Vagina (tissue), 2 donors: ENCODE results near the gene LANCL2. TPM values are rescaled to one million over a fixed set of nuclear protein-coding genes. Genes with fewer than 3 reads are reported as not detected.
A peak's percentile ranks its signal among the peaks of the same experiment; 100 is the strongest.

Source experiments
- DNase-seq, 2 donors: peaks; one replicate each; pipeline ENCODE4 v3.0.0-alpha.2; 2017; ENCODE audit errors: extremely low spot score in 2 of 2
- H3K27ac ChIP-seq: fragments of 200-600 bp; sonication (generic); one replicate; pipeline ENCODE4 v1.5.1; 2019
- H3K27me3 ChIP-seq: fragments of 200-600 bp; sonication (generic); one replicate; pipeline ENCODE4 v1.5.1; 2019
- H3K36me3 ChIP-seq, 2 donors: fragments of 200-600 bp; sonication (generic); one replicate each; pipeline ENCODE4 v1.5.1; 2017 to 2019
- H3K4me1 ChIP-seq: fragments of 200-600 bp; sonication (generic); one replicate; pipeline ENCODE4 v1.5.1; 2019
- H3K4me3 ChIP-seq, 2 donors: fragments of 200-600 bp; sonication (generic); 1 replicate in 1 of 2; 2 replicates in 1 of 2; pipeline ENCODE4 v1.5.1; 2016 to 2019
- H3K9me3 ChIP-seq: fragments of 200-600 bp; sonication (generic); one replicate; pipeline ENCODE4 v1.5.1; 2019
- POLR2A ChIP-seq, 2 donors: fragments of 450-650 bp; IDR thresholded peaks; one replicate each; pipeline ENCODE4 v1.6.1; 2017; ENCODE audit warnings: antibody characterized with exemption in 2 of 2, mild to moderate bottlenecking in 2 of 2, moderate library complexity in 2 of 2
- POLR2AphosphoS5 ChIP-seq, 2 donors: sonication (generic); formaldehyde crosslinking; IDR thresholded peaks; one replicate each; pipeline ENCODE4 v1.9.0; 2017; ENCODE audit warnings: antibody characterized with exemption in 2 of 2, mild to moderate bottlenecking in 2 of 2, low read depth in 1 of 2; ENCODE audit not compliant: insufficient read depth in 1 of 2
- intact Hi-C: fragments of 100-400 bp; cut with DNase I; formaldehyde crosslinking; loops from one replicate; pipeline ENCODE4 v1.15.1; 2023
- total RNA-seq: library from RNA; depleted of rRNA; stranded (reverse); fragments of >200 nt; gene quantifications from one replicate; pipeline ENCODE4 v1.2.3, GENCODE V29; 2016
- TF ChIP-seq, protein P1 (sequence below), 3 experiments: fragments of 450-650 bp in 2 of 3; fragments of 200-600 bp in 1 of 3; sonication (generic) in 1 of 3; IDR thresholded peaks; one replicate each; pipeline ENCODE4 v1.5.1; 2017 to 2019; ENCODE audit warnings: antibody characterized with exemption in 3 of 3, mild to moderate bottlenecking in 2 of 3, moderate library complexity in 2 of 3

LANCL2 gene
- total RNA-seq, 1 donor from 2014 or later = 7.6 TPM

DNA sequence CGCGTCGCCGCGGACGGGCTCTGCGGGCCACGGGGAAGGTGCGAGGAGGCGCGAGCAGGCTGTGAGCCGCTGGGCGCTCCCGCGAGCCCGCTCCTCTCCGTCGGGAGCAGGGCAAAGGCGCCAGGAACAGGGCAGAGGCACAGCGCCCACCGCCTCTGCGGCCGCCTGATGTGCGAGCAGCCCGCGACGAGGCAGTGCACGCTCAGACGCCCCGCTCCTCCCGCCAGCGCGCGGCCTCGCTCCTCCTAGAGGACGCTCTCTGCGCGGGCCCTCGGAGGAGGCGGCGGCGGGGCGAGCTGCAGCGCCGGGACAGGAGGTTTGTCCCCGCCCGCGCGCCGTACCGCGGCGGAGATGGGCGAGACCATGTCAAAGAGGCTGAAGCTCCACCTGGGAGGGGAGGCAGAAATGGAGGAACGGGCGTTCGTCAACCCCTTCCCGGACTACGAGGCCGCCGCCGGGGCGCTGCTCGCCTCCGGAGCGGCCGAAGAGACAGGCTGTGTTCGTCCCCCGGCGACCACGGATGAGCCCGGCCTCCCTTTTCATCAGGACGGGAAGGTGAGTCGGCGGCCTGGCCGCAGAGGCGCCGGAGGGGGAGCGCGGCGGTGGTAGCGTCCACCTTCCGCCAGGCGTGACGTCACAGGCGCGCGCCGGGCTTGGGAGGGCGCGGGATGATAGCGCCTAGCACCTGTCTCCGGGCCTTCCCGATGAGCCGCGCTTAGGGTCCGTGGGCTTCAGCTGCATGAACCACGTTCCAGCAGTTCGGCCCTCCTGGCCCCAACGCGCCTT lies 731 bp downstream of the LANCL2 start:
- peak in 1 of 2 donors; percentile 94 for DNase-seq
- Histone ChIP-seq H3K27ac (peak overlapping the region; percentile 94), H3K4me3 (peak overlapping the region; percentile 57 to 74), H3K27me3 (no peaks in the 10 kb centered on the region), H3K36me3 (no peaks in the 10 kb centered on the region), H3K4me1 (peaks cover 20% of the 10 kb centered on the region), H3K9me3 (no peaks in the 10 kb centered on the region)
- intact Hi-C loops = loop anchor here (5.0 kb wide), 1 partner anchor 686 kb away; the partner anchor contains the start of genes CCT6A and PSPH
- TF ChIP-seq POLR2A (IDR thresholded peaks at IDR 0.05) = peak in 1 of 2 donors; percentile 64
- TF ChIP-seq POLR2AphosphoS5 (IDR thresholded peaks at IDR 0.05; ENCODE audit: insufficient read depth in 1 of 2, low read depth in 1 of 2) = peak; percentile 87 to 97
- TF ChIP-seq, protein P1, sequence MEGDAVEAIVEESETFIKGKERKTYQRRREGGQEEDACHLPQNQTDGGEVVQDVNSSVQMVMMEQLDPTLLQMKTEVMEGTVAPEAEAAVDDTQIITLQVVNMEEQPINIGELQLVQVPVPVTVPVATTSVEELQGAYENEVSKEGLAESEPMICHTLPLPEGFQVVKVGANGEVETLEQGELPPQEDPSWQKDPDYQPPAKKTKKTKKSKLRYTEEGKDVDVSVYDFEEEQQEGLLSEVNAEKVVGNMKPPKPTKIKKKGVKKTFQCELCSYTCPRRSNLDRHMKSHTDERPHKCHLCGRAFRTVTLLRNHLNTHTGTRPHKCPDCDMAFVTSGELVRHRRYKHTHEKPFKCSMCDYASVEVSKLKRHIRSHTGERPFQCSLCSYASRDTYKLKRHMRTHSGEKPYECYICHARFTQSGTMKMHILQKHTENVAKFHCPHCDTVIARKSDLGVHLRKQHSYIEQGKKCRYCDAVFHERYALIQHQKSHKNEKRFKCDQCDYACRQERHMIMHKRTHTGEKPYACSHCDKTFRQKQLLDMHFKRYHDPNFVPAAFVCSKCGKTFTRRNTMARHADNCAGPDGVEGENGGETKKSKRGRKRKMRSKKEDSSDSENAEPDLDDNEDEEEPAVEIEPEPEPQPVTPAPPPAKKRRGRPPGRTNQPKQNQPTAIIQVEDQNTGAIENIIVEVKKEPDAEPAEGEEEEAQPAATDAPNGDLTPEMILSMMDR (IDR thresholded peaks at IDR 0.05) = peak in 1 of 3 experiments; percentile 9

- Histone ChIP-seq H3K27me3 (no peaks in the 10 kb centered on the region), H3K4me3 (peak overlapping the region; percentile 57 to 74), H3K4me1 (peaks cover 20% of the 10 kb centered on the region), H3K9me3 (no peaks in the 10 kb centered on the region), H3K27ac (peak overlapping the region; percentile 94), H3K36me3 (no peaks in the 10 kb centered on the region)
- no peak for DNase-seq
- TF ChIP-seq, protein P1 (IDR thresholded peaks at IDR 0.05) = no peak
- no peak for TF ChIP-seq POLR2AphosphoS5 (IDR thresholded peaks at IDR 0.05; ENCODE audit: insufficient read depth in 1 of 2, low read depth in 1 of 2)
- TF ChIP-seq POLR2A (IDR thresholded peaks at IDR 0.05) = no peak
- intact Hi-C loops = loop anchor here (5.0 kb wide), 1 partner anchor 686 kb away; the partner anchor contains the start of genes CCT6A and PSPH
These were observed 1.4 kb downstream of the LANCL2 start for GRCh38 chr7:55366461-55367070.

DNA sequence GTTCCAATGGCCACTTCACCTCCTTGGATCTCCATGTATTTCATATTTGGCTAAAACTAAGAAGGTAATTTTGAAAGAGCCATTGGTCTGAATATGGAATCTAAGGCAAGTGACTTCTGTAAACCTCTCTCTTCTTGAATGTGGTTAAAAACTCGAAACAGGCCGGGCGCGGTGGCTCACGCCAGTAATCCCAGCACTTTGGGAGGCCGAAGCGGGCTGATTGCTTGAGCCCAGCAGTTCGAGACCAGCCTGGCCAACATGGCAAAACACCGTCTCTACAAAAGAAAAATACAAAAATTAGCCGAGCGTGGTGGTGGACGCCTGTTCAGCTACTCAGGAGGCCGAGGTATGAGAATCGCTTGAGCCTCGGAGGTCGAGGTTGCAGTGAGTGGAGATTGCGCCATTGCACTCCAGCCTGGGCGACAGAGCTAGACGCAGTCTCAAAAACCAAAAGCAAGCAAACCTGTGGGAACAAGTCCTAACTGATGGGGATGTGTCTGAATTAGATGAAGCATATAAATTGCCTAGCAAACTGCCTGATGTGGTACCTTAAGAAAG lies 2.2 kb downstream of the LANCL2 start:
- TF ChIP-seq POLR2AphosphoS5 (IDR thresholded peaks at IDR 0.05; ENCODE audit: insufficient read depth in 1 of 2, low read depth in 1 of 2) (no peak), POLR2A (IDR thresholded peaks at IDR 0.05) (no peak)
- TF ChIP-seq, protein P1 (IDR thresholded peaks at IDR 0.05) = no peak
- Histone ChIP-seq H3K27ac (peak overlapping the region; percentile 94), H3K9me3 (no peaks in the 10 kb centered on the region), H3K27me3 (no peaks in the 10 kb centered on the region), H3K4me1 (peaks cover 20% of the 10 kb centered on the region), H3K4me3 (peak overlapping the region in 1 of 2 donors; percentile 74), H3K36me3 (no peaks in the 10 kb centered on the region)
- DNase-seq = no peak
- intact Hi-C loops = loop anchor here (5.0 kb wide), 1 partner anchor 685 kb away; the partner anchor contains the start of genes CCT6A and PSPH

GRCh38 chr7:55369427-55370400 lies 4.6 kb downstream of the LANCL2 start:
- no peaks in the 10 kb centered on the region for H3K27me3 ChIP-seq
- peak overlapping the region; percentile 9 for H3K27ac ChIP-seq
- H3K4me1 ChIP-seq = peaks cover 16% of the 10 kb centered on the region
- H3K36me3 ChIP-seq = no peaks in the 10 kb centered on the region
- TF ChIP-seq, protein P1 (IDR thresholded peaks at IDR 0.05) = no peak
- TF ChIP-seq POLR2A (IDR thresholded peaks at IDR 0.05) (no peak), POLR2AphosphoS5 (IDR thresholded peaks at IDR 0.05; ENCODE audit: insufficient read depth in 1 of 2, low read depth in 1 of 2) (no peak)
- no peak overlapping the region for H3K4me3 ChIP-seq
- DNase-seq = no peak
- H3K9me3 ChIP-seq = no peaks in the 10 kb centered on the region
- intact Hi-C loops = loop anchor here (5.0 kb wide), 1 partner anchor 683 kb away; the partner anchor contains the start of genes CCT6A and PSPH
